ENCODE data around the gene DCUN1D5.
A peak's percentile ranks its signal among the peaks of the same experiment; 100 is the strongest.

The DCUN1D5 gene

DNA sequence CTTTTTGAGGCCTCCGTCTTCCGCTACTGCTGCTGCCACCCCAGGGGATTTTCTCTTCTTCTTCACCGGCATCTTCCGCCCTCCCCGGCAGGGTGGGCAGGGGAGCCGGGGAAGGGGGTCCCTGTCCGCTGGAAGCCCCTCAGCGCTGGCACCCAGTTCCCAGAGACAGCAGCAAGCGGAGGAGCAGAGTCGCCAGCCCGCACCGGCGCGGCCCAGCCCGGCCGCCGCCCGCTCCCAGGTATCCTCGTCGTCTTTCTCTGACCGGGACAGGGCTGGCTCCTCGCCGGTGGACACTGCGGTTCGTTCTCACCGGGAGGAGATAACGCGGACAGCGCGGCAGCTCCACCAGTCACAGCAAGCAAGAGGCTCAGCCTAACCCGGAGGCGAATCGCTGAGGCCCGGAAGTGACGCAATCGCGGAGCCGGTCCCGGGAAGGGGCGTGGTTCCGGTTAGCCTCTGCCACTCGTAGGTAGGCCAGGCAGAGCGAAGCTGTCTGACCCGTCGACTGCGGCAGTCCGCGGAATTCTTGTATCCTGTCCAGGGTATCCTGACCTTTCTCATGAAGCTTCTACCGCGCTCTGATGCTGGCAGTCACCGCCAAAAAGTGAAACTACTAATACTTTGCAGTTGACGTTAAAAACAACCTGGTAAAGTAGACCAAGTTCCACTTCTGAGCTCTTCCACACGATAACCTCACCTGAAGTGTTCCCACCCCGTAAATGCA lies at the start of gene DCUN1D5:
Gene DCUN1D5 (minus strand): TSS at position 360 of the 724 bp plus-strand sequence. CDS start 288 bp downstream, at position 72.
- peak; percentile 96 to 98 (median 97) for DNase-seq

GRCh38 chr11:103125462-103125861 lies 33.5 kb upstream of the DCUN1D5 start:
- DNase-seq = no peak

- no peak for DNase-seq
Observed at GRCh38 chr11:103114836-103115235, 22.9 kb upstream of the DCUN1D5 start.

DNA sequence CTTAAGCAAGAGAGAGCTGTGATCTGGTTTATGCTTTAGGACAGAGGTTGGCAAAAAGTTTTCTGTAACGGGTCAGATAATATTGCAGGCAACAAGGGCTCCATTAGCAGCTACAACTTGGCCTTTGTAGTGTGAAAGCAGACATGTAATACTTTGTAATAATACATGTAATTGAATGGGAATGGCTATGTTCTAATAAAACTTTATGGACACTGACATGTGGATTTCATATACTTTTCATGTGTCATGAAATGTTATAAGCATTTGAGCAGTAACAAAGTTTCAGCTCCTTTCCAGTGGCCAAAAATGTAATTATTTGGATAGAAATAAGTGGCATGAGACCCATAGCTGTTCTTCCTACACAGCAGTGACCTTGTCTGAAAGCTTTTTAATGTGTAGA lies 20.4 kb upstream of the DCUN1D5 start:
- DNase-seq = no peak

DNA sequence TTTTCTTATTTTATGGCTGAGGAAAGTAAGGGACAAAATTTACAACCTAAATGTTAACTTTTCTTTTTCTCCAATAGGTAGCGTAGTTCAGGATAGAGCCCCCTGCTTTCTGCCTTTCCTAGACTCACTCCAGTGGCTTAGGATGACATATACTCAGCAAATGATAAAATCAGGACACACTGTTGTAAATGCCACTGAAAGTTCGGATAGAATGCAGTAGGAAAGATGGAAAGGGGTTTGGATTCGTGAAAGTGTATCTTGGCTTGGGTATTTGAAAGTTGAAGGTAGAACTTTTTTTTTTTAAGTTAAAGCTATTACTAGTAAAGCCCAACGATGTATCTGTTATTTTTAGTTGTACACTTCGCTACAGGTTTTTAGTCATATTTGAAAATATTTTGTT lies 19.4 kb upstream of the DCUN1D5 start:
- DNase-seq = no peak

DNA sequence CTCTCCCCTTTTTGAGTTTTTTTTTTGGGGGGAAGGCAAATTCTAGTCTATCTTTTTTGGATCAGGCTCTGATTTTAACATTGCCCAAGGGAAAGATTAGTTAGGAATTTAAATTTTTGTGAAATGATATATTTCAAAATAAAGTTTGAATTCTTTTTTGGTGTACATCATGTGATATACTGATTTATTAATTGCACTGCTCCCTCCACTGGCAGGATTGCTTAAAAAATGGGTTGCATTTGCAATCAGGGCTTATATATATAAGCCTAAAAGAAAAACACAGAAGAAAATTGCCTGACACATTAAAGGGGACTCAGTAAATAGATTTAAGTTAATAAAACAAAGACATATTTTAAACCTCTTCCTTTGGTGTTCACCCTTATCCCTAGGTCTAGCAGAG lies 18.4 kb upstream of the DCUN1D5 start:
- peak in 1 of 3 donors; percentile 5 for DNase-seq

- peak in 1 of 3 donors; percentile 0 for DNase-seq
Observed at GRCh38 chr11:103109818-103110388, 17.9 kb upstream of the DCUN1D5 start.

DNA sequence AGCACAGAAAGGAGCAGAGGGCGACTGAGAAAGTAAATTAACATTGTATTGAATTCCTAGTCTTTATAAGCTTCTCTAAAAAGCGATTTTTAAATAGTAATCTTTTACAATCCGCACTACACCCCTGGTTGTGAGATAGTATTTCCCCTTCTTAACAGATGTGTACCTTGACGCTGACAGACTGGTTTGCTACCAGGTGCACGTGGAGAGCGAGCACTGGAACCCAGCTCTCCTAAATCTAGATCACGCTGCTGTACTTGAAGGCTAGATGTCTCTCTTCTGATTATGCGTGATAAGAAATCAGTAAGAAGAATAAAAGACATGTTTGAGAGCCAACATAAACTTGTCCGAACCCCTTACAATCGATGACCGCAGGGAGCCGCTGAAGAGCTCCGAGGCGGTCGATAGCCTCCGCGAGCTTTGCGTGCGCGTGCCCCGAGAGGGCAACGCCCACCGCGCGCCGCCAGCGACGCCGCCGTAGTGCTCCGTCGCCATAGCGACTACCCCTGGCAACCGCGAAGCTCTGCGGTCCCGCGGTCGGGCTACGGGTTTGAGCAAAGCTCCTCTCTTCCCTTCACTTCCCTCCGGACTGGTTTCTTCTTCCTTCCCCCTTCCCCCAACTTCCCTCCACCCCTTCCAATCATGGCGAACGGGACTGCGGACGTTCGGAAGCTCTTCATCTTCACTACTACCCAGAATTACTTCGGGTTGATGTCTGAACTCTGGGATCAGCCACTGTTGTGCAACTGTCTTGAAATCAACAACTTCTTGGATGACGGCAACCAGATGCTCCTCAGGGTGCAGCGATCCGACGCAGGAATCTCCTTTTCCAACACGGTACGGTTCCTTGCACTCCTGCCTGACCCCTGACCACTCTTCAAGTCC lies 17.2 kb upstream of the DCUN1D5 start, which contains the start of gene DYNC2H1:
Gene DYNC2H1 (plus strand): TSS at position 494 of the 885 bp plus-strand sequence. CDS start 149 bp downstream, at position 643.
- DNase-seq = peak; percentile 88 to 96 (median 95)

DNA sequence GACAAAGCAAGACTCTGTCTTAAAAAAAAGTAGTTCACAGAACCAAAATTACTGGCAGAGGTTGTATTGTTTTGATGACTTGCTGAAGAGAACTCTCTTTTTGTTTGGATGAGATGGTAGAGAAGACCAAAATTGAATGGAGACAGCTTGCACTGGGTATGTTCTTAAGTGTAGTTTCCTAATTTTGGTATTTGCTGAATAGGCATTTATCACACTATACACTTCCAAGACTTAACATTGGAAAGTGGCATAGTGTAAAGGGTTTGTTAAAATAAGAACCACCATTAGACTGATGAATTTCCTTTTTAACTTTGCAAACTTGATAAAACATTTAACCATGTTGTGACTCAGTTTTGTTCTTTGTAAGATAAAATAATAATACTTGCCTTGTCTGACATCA lies 5.3 kb upstream of the DCUN1D5 start:
- no peak for DNase-seq

DNA sequence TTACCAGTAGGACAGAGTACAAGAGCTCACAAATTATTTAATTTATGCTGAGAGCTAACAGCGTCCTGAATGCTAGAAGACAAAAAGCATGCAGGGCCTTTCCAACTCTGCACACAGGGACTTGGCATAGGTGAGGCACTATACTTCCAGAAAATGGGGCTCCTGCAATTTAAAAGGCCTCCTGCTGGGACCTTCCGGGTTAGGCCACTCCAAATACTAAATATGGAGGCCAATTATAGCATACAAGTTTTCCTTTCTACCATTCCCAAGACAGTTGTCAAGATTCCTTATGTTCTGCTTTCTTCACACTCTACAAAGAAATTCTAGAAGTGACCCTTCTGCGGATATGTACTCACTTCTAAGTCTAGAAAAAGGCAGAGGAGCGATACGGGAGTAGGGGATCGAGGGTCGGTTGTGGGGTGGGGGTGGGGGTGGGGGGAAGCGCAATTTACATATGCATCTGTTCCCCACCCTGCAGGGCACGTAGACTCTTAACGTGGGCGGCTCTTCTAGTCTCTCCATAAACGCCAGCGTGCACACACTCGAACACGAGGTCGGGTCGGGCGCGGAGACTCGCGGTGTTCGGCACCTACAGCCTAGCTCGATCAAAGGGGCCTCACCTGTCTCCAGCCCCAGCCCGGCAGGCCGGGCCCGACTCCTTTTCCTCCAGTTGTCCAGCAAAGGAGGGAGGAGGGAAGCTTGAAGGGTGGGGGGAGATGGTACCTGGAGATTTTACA lies 728 bp downstream of the DCUN1D5 start:
- DNase-seq = peak; percentile 59 to 70 (median 64)

DNA sequence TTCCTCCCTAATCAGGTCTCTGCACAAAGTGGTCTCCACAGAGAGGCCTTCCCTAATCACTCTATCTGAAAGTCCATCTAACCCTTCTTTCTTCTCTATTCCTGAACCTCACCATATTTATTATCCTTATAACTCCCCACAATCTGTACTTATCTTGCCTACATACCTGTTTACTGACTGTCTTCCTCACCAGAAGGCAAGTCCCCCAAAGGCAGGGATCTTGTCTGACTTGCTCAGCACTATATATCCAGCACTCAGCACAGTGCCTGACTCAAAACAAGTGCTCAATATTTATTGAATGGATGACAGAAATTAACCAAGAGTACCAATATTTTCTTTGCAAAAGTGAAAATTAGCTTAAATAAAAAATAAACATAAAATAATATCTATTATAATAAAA lies 5.5 kb downstream of the DCUN1D5 start:
- no peak for DNase-seq

- DNase-seq = no peak
Observed at GRCh38 chr11:103085758-103086365, 6.1 kb downstream of the DCUN1D5 start.

DNA sequence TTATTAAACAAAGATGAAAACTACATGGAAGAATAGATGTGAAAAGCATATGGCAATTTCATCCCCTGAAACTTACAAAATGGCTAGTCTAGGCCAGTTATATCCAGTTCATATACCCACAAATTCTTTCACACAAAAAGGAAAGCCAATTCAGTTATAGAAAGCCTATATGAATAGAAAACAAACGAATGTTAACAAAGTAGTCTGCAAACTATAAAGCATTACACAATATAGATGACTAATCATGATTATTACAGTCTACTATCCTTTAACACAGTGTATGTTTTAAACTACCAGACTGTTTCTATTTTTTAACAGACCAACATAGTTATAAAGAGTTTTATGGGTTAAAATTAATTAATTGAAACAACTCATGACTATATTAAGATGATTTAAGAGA lies 12.1 kb downstream of the DCUN1D5 start:
- DNase-seq = peak in 1 of 3 donors; percentile 49

- DNase-seq = no peak
Observed at GRCh38 chr11:103078710-103079109, 13.2 kb downstream of the DCUN1D5 start.

GRCh38 chr11:103077554-103077953 lies 14.4 kb downstream of the DCUN1D5 start:
- peak; percentile 46 to 78 (median 76) for DNase-seq

DNA sequence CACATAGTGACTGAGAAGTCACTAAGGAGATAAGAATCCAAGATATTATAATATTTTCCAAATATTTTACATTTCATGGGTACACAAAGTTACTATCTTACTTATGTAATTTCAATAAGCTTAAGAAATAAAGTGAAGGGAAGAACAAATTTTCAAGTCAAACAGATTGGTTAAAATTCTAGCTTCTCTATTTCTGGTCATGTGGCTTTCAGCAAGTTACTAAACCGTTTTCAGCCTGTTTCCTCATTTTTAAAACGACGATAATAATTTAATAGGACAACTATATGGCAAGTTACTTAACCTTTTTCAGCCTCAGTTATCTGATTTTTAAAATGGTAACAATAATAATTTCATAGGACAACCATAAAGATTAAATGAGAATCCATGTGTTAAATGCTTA lies 15.6 kb downstream of the DCUN1D5 start:
- peak; percentile 5 to 42 (median 34) for DNase-seq

- DNase-seq = no peak
Observed at GRCh38 chr11:103071008-103071407, 21.0 kb downstream of the DCUN1D5 start.

GRCh38 chr11:103070142-103070541 lies 21.8 kb downstream of the DCUN1D5 start:
- DNase-seq = no peak

DNA sequence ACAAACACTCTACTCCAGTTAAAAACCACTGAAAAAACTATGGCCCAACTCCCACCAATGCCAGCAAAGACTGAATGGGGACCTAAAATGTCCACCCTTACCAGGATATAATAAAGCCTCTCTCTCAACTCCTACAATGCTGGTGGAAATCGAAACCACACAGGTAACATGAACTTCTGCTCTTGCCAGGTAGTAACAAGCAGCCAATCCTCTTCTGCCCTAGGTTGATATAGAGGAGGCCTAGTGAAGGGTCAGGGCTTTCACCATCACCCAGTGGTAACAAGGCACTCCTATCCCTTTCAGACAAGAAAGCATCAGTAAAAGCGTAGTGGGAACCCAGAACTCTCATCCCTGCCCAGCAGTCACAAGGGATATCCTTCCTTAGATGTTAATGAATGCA lies 22.6 kb downstream of the DCUN1D5 start:
- DNase-seq = no peak

- peak; percentile 10 to 35 (median 33) for DNase-seq
Observed at GRCh38 chr11:103067118-103067517, 24.8 kb downstream of the DCUN1D5 start.

DNA sequence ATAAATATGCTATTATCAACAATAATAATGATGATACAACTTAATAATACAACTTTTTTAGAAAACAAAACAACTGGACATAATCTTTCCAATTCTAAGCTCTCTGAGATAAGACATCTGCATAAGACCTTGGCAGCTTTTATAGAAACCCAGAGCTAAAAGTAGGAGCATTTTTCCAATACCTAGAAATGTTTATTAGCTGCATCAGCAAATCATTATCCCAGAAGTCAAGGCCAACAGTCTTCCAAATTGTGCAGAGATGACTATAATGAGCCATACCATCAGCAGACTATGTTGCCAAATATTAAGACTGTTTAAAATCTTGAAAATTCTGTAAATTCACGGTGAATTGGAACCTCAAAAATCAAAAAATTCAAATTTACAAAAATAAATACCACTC lies 30.3 kb downstream of the DCUN1D5 start:
- DNase-seq = no peak

DNA sequence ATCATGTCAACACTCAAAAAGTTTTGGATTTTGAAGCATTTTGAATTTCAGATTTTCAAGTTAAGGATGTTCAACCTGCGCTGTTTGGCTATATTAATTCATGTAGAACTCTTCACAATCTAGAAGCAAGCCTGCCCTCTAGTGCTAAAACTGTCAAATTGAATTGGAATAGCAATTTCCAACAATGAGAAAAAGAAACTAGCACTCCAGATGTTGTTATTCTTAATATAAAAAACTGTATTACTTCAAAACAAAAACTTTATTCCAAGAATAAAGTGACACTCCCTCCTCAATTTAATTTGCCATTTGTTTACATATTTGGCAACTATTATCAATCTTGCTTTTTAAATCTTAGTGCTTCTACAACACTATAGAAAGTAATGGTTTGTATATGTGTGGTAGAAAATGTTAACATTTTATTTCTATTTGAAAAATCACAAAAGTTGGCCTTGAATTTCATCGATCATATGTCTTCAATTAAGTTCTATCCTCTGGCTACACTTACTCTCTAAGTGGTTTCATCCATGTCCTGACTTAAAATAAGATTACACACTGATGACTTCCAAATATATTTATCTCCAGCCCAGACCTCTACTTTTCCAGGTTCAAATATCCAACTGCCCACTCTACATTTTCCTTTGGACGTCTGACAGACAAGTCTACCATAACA lies 36.6 kb downstream of the DCUN1D5 start:
- peak; percentile 48 to 75 (median 70) for DNase-seq
